Activated naive CD4-positive, alpha-beta T cell (primary cell): ENCODE results near the gene USP33.
"Not testable (repeated sequence)": the region's sequence is repeated elsewhere in the genome, so short reads cannot be mapped to it uniquely, and the experiment has no call there.

ENCODE experiments used
- DNase-seq, 4 experiments: peaks; one replicate each; lab custom pipeline; 2025; lab: John Stamatoyannopoulos, UW

USP33 gene

GRCh38 chr1:77671836-77672235 lies 87.8 kb downstream of the USP33 start:
- no peak for DNase-seq

GRCh38 chr1:77670330-77670729 lies 89.3 kb downstream of the USP33 start:
- DNase-seq, result no peak

GRCh38 chr1:77668924-77669449 lies 90.7 kb downstream of the USP33 start:
- no peak for DNase-seq

GRCh38 chr1:77664939-77665516 lies 94.6 kb downstream of the USP33 start:
- DNase-seq, result no peak

- no peak for DNase-seq
Observed at GRCh38 chr1:77661696-77662095, 98.0 kb downstream of the USP33 start.

- no peak for DNase-seq
Observed at GRCh38 chr1:77659879-77660593, 99.6 kb downstream of the USP33 start.

- no peak for DNase-seq
Observed at GRCh38 chr1:77658271-77658670, 101.4 kb downstream of the USP33 start.

- DNase-seq, result no peak
Observed at GRCh38 chr1:77655431-77655974, 104.1 kb downstream of the USP33 start.

GRCh38 chr1:77652970-77653516 lies 106.6 kb downstream of the USP33 start:
- no peak for DNase-seq

GRCh38 chr1:77652268-77652667 lies 107.4 kb downstream of the USP33 start:
- no peak for DNase-seq

GRCh38 chr1:77649127-77649526 lies 110.5 kb downstream of the USP33 start:
- DNase-seq, result no peak

GRCh38 chr1:77646224-77646623 lies 113.4 kb downstream of the USP33 start:
- not testable (repeated sequence) for DNase-seq
